NK-92 treated with Interleukin-12 subunit alpha and Interleukin-12 subunit beta, amount 100 ng/mL, for 24 hours (cell line): ENCODE data around the gene PIPOX.

ENCODE experiments used
- DNase-seq: peaks from one replicate; lab custom pipeline; 2025; lab: John Stamatoyannopoulos, UW

PIPOX gene

GRCh38 chr17:29048440-29049368, 5.8 kb downstream of the PIPOX start:
- no peak for DNase-seq

GRCh38 chr17:29049541-29050145, 6.7 kb downstream of the PIPOX start:
- no peak for DNase-seq

GRCh38 chr17:29050176-29050575, 7.2 kb downstream of the PIPOX start:
- DNase-seq, result no peak

- no peak for DNase-seq
Measured at GRCh38 chr17:29051194-29051593, 8.3 kb downstream of the PIPOX start.

GRCh38 chr17:29051731-29052130, 8.8 kb downstream of the PIPOX start:
- DNase-seq, result no peak

- no peak for DNase-seq
Measured at GRCh38 chr17:29054835-29055234, 11.9 kb downstream of the PIPOX start.

GRCh38 chr17:29057361-29057760, 14.4 kb downstream of the PIPOX start:
- DNase-seq, result no peak

- DNase-seq, result no peak
Measured at GRCh38 chr17:29058391-29058790, 15.4 kb downstream of the PIPOX start.

GRCh38 chr17:29059281-29059680, 16.3 kb downstream of the PIPOX start:
- no peak for DNase-seq

GRCh38 chr17:29060475-29060874, 17.5 kb downstream of the PIPOX start:
- no peak for DNase-seq

GRCh38 chr17:29061036-29061435, 18.1 kb downstream of the PIPOX start:
- no peak for DNase-seq

- no peak for DNase-seq
Measured at GRCh38 chr17:29062215-29062614, 19.3 kb downstream of the PIPOX start.

GRCh38 chr17:29063992-29064391, 21.1 kb downstream of the PIPOX start:
- DNase-seq, result no peak

GRCh38 chr17:29066047-29066446, 23.1 kb downstream of the PIPOX start:
- DNase-seq, result no peak

- DNase-seq, result no peak
Measured at GRCh38 chr17:29066606-29067005, 23.7 kb downstream of the PIPOX start.

GRCh38 chr17:29068818-29069217, 25.9 kb downstream of the PIPOX start:
- DNase-seq, result no peak

GRCh38 chr17:29069526-29070041, 26.6 kb downstream of the PIPOX start:
- DNase-seq, result no peak

- no peak for DNase-seq
Measured at GRCh38 chr17:29070308-29070707, 27.4 kb downstream of the PIPOX start.

GRCh38 chr17:29070781-29071180, 27.8 kb downstream of the PIPOX start:
- DNase-seq, result no peak

GRCh38 chr17:29071303-29071702, 28.4 kb downstream of the PIPOX start:
- DNase-seq, result no peak

- DNase-seq, result no peak
Measured at GRCh38 chr17:29073045-29073444, 30.1 kb downstream of the PIPOX start.

GRCh38 chr17:29073520-29073919, 30.6 kb downstream of the PIPOX start:
- no peak for DNase-seq

- DNase-seq, result no peak
Measured at GRCh38 chr17:29074488-29074887, 31.5 kb downstream of the PIPOX start.
